Astrocyte (in vitro differentiated cells and primary cell): ENCODE measurements around the gene DIAPH2.

Source experiments
- CTCF ChIP-seq: IDR thresholded peaks from 2 replicates; pipeline ENCODE4 v1.5.1; 2011; ENCODE audit warnings: low read depth, mild to moderate bottlenecking, inconsistent platforms, low read length, moderate library complexity; ENCODE audit not compliant: insufficient read depth
- EZH2 ChIP-seq: IDR thresholded peaks from 2 replicates; pipeline ENCODE4 v1.6.1; 2012; ENCODE audit warnings: mild to moderate bottlenecking, low read length, inconsistent platforms; ENCODE audit not compliant: insufficient read depth

GRCh38 chrX:97252111-97252510 is 567.5 kb downstream of the DIAPH2 start:
- TF ChIP-seq CTCF (no peak), EZH2 (no peak)
